ENCODE data around the gene SH3GL1. TPM values are rescaled to one million over a fixed set of nuclear protein-coding genes. Genes with fewer than 3 reads are reported as not detected.

Gene SH3GL1
- 79.1 TPM for polyA plus RNA-seq (2013, experiment 1 of 2)
- polyA plus RNA-seq (2013, experiment 2 of 2), result 76.6 TPM

DNA sequence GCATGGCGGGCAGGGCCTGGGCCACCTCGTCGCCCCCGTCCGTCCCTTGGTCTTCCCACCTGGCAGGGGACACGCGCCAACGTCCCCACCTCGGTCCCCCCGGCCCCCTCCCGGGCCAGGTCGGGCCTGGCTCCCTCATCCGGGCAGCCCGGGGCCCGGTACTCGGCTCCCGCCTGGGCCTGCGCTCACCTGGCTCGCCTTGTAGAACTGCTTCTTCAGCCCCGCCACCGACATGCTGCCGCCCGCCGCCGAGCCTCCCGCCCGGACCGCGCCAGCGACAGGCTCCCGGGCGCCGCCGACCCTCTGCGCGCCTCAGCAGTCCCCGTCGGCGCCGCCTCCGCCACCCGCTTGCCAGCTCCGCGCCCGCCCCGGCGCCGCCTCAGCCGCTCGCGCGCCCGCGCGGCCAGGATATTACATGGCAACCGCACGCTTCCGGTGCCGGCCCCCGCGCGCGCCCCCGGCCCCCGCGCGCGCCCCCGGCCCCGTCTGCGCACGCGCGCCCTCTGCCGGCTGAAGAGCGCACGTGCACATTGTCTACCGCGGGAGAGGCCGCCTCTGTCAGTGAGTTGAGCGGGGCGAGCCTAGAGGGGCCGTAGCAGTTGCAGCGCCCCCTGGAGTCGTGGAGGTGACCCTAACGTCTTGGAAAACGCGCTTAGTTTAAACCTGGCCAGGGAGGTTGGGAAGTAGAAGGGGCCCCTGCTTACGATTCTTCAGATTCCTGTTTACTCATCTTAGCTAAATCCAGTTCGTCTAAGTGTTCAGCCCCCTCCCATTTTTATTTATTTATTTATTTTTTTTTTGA lies at the start of gene SH3GL1:
TSS of gene SH3GL1 (minus strand) at position 413 of the 802 bp plus-strand sequence. CDS start at position 234, 179 bp downstream.
- under 1% methylated on average over 89 of the region's 90 CpGs for WGBS
- H3K9ac ChIP-seq (ENCODE audit: low read depth, low read length), result peak within 1 kb of the TSS; percentile 92
- H3K9me3 ChIP-seq (ENCODE audit: insufficient read depth, low read depth, low read length), result no peaks in the 10 kb centered on the region
- peak within 1 kb of the TSS; percentile 98 for H3K4me3 ChIP-seq (ENCODE audit: low read length)
- peak within 1 kb of the TSS; percentile 79 for H3K27ac ChIP-seq (ENCODE audit: low read depth, low read length)
- peaks cover 16% of the 10 kb centered on the region for H3K4me1 ChIP-seq (ENCODE audit: insufficient read depth, low read length)
- H3K36me3 ChIP-seq (ENCODE audit: insufficient read depth, low read length), result peaks cover 30% of the 10 kb centered on the region
- H3K27me3 ChIP-seq (ENCODE audit: insufficient read depth, low read length), result no peaks in the 10 kb centered on the region

DNA sequence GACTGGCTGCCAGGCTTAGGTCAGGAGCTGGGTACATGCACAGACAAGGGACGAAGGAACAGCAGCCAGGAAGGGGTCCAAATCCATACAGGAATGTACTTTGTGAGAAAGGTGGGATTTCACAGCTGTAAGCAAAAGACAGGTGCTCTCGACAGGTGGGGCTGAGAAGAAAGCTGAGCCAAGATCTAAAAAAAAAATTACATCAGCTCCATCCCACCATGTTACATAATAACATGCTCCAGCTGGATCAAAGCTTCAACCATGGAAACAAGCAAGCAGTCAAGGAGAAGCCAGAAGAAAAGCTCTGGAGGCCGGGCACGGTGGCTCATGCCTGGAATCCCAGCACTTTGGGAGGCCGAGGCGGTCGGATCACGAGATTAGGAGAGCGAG lies 49.3 kb upstream of the SH3GL1 start:
- H3K9ac ChIP-seq (ENCODE audit: low read depth, low read length), result no peak overlapping the region
- WGBS, result 98% methylated on average over 9 of the region's 9 CpGs
- H3K9me3 ChIP-seq (ENCODE audit: insufficient read depth, low read depth, low read length), result no peaks in the 10 kb centered on the region
- H3K4me1 ChIP-seq (ENCODE audit: insufficient read depth, low read length), result no peaks in the 10 kb centered on the region
- H3K27ac ChIP-seq (ENCODE audit: low read depth, low read length), result no peak overlapping the region
- H3K4me3 ChIP-seq (ENCODE audit: low read length), result no peak overlapping the region
- H3K36me3 ChIP-seq (ENCODE audit: insufficient read depth, low read length), result peaks cover 53% of the 10 kb centered on the region
- no peaks in the 10 kb centered on the region for H3K27me3 ChIP-seq (ENCODE audit: insufficient read depth, low read length)

DNA sequence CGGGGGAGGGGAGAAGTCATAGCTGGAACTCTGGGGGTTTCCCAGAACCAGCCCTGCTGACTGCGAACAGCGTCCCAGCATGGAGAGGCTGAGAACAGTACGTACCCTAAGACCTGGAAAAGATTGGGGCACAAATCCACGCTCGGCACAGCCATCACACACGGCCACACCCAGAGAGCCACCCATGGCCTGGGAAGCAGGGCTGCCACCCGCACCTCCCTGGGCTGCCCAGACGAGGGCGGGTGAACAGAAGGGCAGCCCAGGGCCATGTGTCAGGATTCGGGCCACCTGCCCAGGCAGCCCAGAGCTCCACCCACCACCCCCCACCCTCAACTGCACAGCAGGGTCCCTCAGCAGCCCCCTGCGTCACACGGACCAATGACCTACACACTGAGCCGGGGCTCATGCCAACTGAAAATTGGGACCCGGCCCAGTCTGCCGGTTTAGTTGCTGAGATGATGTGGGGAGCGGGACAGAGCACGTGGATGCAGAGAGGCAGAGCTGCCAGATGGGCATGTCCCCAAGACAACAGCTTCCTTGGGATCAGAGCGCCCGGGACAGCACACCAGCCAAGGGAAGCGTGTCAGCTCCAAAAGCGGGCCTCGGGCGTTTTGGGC lies 48.8 kb upstream of the SH3GL1 start:
- WGBS, result 93% methylated on average over 24 of the region's 24 CpGs
- Histone ChIP-seq H3K4me3 (ENCODE audit: low read length) (no peak overlapping the region), H3K9ac (ENCODE audit: low read depth, low read length) (no peak overlapping the region), H3K27ac (ENCODE audit: low read depth, low read length) (no peak overlapping the region), H3K27me3 (ENCODE audit: insufficient read depth, low read length) (no peaks in the 10 kb centered on the region), H3K4me1 (ENCODE audit: insufficient read depth, low read length) (no peaks in the 10 kb centered on the region), H3K36me3 (ENCODE audit: insufficient read depth, low read length) (peaks cover 58% of the 10 kb centered on the region), H3K9me3 (ENCODE audit: insufficient read depth, low read depth, low read length) (no peaks in the 10 kb centered on the region)

DNA sequence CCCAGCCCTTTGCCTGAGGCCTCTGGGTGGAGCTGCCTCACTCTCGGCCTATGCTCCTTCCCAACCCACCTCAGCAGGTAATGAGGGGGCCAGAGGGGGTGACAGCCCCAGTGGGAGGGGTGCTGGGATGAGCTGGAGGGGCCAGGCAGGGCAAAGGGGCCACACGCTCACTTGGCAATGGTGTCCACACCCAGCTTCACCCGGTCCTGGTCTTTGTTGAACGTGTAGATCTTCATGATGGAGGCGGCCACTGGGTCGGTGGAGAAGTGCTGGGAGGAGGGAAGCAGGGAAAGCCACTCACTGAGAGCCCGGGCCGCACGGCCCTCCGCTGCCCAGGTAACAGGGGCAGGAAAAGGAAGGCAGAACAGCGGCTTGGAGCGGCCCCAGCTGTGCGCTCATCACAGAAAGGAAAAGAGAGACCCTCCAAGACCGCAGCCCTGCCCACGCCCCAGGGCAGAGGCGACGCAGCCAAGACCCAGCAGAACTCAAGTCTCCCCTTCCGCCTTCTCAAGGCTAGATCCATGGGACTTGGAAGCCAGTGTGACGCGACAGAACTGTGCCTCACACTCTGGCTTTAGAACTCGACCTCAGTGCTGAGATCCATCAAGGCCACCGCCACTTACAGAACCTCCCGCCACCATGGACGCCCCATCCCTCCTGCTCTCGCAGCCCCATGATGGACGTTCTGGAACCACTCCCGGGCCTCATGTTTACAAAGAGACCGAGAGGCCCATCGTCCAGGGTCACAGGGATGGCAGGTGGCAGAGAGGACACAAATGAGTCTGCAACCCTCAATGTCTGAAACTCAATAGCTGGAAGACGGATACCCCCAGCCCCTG lies 48.0 kb upstream of the SH3GL1 start:
- Histone ChIP-seq H3K9ac (ENCODE audit: low read depth, low read length) (no peak overlapping the region), H3K36me3 (ENCODE audit: insufficient read depth, low read length) (peaks cover 64% of the 10 kb centered on the region), H3K27ac (ENCODE audit: low read depth, low read length) (no peak overlapping the region), H3K27me3 (ENCODE audit: insufficient read depth, low read length) (no peaks in the 10 kb centered on the region), H3K9me3 (ENCODE audit: insufficient read depth, low read depth, low read length) (no peaks in the 10 kb centered on the region), H3K4me1 (ENCODE audit: insufficient read depth, low read length) (no peaks in the 10 kb centered on the region), H3K4me3 (ENCODE audit: low read length) (no peak overlapping the region)
- WGBS, result 92% methylated on average over 30 of the region's 30 CpGs

DNA sequence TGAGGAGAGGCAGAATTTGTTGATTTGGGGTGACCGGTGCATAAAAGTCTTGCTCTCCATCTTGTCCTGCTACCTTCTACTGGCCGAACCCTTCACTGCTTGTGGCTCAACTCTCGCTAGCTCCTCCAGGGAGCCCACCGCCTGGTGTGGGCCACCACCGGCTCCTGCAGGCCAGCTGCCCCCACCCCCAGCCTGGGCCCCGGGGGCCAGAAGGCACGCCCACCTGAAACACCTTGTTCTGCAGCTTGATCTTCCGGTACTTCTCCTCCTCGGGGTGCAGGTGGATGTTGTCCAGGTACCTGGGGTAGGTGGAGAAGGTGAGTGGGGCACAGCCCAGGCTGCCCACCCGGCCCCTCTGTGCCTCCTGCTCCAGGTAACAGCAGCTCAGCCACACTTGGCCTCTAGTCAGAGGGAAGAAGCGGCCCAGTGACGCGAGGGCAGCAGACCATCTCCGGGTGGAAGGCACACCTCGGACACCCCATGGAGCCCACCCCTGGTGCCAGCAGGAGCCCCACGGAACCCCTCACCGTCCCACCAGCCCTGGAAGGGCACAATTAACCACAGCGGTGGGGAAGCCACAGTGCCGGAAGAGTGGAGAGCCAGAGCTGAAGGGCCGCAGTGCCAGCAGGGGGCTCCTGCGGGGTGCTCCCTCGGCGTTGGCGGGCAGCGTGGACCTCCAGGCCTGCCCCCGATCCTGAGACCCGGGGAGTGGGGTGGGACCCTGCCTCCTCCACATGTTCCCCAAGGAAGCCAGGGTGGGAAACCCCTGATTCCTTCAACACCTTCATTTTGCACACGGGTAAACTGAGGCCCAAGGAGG lies 47.2 kb upstream of the SH3GL1 start:
- no peaks in the 10 kb centered on the region for H3K9me3 ChIP-seq (ENCODE audit: insufficient read depth, low read depth, low read length)
- no peak overlapping the region for H3K4me3 ChIP-seq (ENCODE audit: low read length)
- H3K27ac ChIP-seq (ENCODE audit: low read depth, low read length), result no peak overlapping the region
- H3K9ac ChIP-seq (ENCODE audit: low read depth, low read length), result no peak overlapping the region
- 95% methylated on average over 28 of the region's 28 CpGs for WGBS
- H3K36me3 ChIP-seq (ENCODE audit: insufficient read depth, low read length), result peaks cover 63% of the 10 kb centered on the region
- H3K27me3 ChIP-seq (ENCODE audit: insufficient read depth, low read length), result no peaks in the 10 kb centered on the region
- H3K4me1 ChIP-seq (ENCODE audit: insufficient read depth, low read length), result no peaks in the 10 kb centered on the region

DNA sequence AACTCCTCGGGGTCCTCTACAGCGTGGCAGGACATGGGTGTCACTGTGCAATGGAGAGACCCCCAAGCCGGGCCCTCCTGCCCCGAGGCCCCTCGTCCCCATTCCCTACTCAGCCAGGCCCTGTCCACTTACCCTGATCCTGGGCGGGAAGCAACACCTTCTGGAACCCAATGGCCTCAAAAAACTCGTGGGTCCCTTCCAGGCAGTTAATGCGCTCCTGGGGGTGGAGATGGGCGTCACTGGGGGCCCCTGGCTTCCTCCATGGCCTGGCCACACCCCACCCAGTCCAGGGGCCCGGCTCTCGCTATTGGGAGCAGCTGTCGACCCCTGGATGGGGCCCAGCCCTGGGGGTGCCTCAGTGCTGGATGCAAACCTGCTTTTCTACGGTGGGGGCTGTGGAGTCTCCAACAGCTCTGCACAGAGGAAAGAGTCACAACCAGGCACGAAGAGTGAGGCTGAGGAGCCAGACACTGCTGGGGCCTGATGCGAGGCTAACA lies 46.4 kb upstream of the SH3GL1 start:
- H3K4me3 ChIP-seq (ENCODE audit: low read length), result no peak overlapping the region
- no peaks in the 10 kb centered on the region for H3K4me1 ChIP-seq (ENCODE audit: insufficient read depth, low read length)
- H3K36me3 ChIP-seq (ENCODE audit: insufficient read depth, low read length), result peaks cover 64% of the 10 kb centered on the region
- H3K27me3 ChIP-seq (ENCODE audit: insufficient read depth, low read length), result no peaks in the 10 kb centered on the region
- no peak overlapping the region for H3K9ac ChIP-seq (ENCODE audit: low read depth, low read length)
- 94% methylated on average over 15 of the region's 15 CpGs for WGBS
- H3K9me3 ChIP-seq (ENCODE audit: insufficient read depth, low read depth, low read length), result no peaks in the 10 kb centered on the region
- no peak overlapping the region for H3K27ac ChIP-seq (ENCODE audit: low read depth, low read length)

GRCh38 chr19:4445963-4446703 lies 45.8 kb upstream of the SH3GL1 start:
- H3K4me1 ChIP-seq (ENCODE audit: insufficient read depth, low read length), result no peaks in the 10 kb centered on the region
- no peaks in the 10 kb centered on the region for H3K27me3 ChIP-seq (ENCODE audit: insufficient read depth, low read length)
- 95% methylated on average over 58 of the region's 58 CpGs for WGBS
- peak overlapping the region; percentile 25; the same call in 1 of the 2 replicates for H3K27ac ChIP-seq (ENCODE audit: low read depth, low read length)
- no peak overlapping the region for H3K4me3 ChIP-seq (ENCODE audit: low read length)
- H3K9me3 ChIP-seq (ENCODE audit: insufficient read depth, low read depth, low read length), result no peaks in the 10 kb centered on the region
- no peak overlapping the region for H3K9ac ChIP-seq (ENCODE audit: low read depth, low read length)
- peaks cover 67% of the 10 kb centered on the region for H3K36me3 ChIP-seq (ENCODE audit: insufficient read depth, low read length)

DNA sequence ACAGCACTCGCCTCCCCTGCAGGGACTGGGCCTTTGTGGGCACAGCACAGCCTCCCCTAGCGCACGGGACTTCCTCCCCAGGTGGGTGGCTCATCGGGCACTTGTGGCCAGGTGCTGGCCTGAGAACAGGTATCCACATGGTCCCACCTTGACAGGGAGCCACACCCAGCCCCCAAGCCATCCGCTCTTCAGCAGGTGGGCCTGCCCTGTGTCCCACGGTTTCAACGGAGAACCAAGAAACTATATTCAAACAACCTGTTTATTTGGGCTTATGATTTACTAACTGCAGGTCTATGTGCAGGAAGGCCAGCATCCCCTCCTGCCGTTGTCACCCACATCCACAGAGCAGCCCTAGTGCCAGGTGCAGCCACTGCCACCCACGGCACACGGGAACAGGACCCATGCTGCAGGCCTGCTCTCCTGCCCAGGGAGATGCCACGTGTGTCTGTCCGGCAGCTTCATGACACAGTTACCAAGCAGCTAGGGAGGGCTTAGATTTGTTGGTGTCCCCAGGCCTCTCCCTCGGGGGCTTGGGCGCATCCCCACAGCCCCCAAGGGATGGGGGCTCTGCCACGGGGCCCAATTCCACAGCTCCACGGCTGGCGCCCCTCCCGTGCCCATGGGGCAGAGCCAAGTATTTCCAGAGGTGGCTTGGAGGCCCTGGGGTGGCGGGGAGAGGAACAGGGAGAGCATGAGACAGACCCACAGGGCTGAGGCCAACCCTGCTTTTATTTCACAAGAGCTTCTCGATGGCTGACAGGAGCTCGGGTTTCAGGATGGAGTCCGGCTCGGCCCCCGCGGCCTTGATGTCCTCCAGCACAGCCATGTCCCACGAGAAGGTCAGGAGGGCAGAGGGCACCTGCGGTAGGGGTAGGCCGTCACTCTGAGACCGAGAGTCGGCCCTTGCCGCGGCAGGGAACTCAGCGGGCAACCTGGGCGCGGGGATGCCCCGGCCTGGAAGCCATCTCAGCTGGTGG lies 44.7 kb upstream of the SH3GL1 start:
- H3K36me3 ChIP-seq (ENCODE audit: insufficient read depth, low read length), result peaks cover 78% of the 10 kb centered on the region
- H3K27me3 ChIP-seq (ENCODE audit: insufficient read depth, low read length), result no peaks in the 10 kb centered on the region
- H3K4me3 ChIP-seq (ENCODE audit: low read length), result no peak overlapping the region
- no peaks in the 10 kb centered on the region for H3K9me3 ChIP-seq (ENCODE audit: insufficient read depth, low read depth, low read length)
- H3K27ac ChIP-seq (ENCODE audit: low read depth, low read length), result no peak overlapping the region
- no peak overlapping the region for H3K9ac ChIP-seq (ENCODE audit: low read depth, low read length)
- H3K4me1 ChIP-seq (ENCODE audit: insufficient read depth, low read length), result no peaks in the 10 kb centered on the region
- 92% methylated on average over 36 of the region's 36 CpGs for WGBS

DNA sequence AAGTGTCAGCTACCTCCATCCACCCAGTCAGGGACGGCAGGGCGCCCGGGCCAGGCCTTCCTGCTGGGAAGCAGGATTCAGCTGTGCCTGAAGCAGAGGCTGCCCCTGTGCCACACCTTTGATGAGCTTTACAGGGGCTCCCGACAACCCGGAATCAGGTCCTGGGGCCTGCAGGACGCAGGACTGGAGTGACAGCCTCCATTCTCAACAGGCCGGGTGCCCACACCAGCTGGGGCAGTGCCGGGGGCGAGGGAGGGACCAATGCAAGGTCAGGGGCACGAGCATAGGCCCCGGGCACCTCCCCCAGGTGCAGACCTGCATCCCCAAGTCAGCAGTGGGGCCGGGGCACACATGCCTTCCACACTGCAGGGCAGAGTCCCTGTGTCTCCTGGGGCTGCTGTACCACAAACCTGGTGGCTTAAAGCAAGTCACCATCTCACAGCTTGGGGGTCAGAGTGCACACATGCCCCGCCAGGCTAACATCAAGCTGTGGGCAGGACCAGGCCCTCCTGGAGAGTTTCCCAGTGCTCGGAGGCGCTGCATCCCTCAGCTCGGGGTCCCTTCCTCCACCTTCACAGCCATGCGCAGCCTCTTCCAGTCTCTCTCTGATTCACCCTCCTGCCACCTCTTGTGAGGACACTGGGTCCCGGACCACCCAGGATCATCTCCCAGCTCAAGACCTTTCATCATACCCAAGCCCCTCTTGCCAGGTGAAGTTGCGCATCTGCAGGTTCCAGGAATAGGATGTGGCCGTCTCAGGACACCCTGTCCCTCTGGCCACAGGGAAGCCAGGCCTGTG lies 43.8 kb upstream of the SH3GL1 start:
- Histone ChIP-seq H3K36me3 (ENCODE audit: insufficient read depth, low read length) (peaks cover 81% of the 10 kb centered on the region), H3K9ac (ENCODE audit: low read depth, low read length) (no peak overlapping the region), H3K4me1 (ENCODE audit: insufficient read depth, low read length) (no peaks in the 10 kb centered on the region), H3K4me3 (ENCODE audit: low read length) (no peak overlapping the region), H3K27ac (ENCODE audit: low read depth, low read length) (no peak overlapping the region), H3K27me3 (ENCODE audit: insufficient read depth, low read length) (no peaks in the 10 kb centered on the region), H3K9me3 (ENCODE audit: insufficient read depth, low read depth, low read length) (no peaks in the 10 kb centered on the region)
- WGBS, result 91% methylated on average over 20 of the region's 20 CpGs

All from HUES64 (cell line).